ENCODE results near the gene TCF25. TPM values are rescaled to one million over a fixed set of nuclear protein-coding genes. Genes with fewer than 3 reads are reported as not detected.
A peak's percentile ranks its signal among the peaks of the same experiment; 100 is the strongest.

Gene TCF25
- total and polyA plus RNA-seq, 12 donors: 177 to 438 (median 213) TPM

DNA sequence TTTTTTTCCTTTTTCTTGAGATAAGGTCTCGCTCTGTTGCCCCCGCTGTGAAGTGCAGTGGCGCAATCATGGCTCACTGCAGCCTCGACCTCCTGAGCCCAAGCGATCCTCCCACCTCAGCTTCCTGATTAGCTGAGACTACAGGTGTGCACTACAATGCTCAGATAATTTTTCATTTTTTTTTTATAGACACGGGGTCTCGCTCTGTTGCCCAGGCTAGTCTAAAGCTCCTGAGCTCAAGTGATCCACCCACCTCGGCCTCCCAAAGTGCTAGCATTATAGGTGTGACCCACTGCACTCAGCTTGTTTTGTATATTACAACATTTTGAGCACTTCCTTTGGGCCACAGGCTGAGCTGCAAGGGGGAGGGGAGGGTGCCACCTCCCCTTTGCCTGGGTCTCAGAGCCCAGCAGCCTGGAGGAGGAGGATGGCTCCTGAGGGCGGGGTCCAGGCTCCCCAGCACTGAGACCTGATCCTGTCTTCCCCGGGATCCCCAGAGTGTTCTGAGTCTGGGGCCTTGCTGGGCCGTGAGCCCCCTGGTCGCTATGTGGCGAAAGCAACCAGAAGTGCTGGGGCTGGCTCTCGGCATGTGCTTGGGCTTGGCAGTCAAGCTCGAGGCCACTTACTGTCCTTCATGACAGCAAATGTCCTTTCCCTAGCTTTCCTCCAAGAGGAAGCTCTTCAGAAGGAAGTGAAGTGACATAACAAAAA is 83.3 kb downstream of the TCF25 start:
- WGBS, 4 donors: 83 to 86% (median 85%) methylated on average over 13 to 15 of the region's 15 CpGs
- Histone ChIP-seq H3K36me3 (replicated peaks in 1 of 2) (peaks cover 0 to 7% of the 10 kb centered on the region in 2 donors), H3K27me3 (no peaks in the 10 kb centered on the region), H3K27ac (peak overlapping the region in 1 of 5 donors; percentile 71), H3K4me3 (no peak overlapping the region), H3K9me3 (replicated peaks in 1 of 3) (no peaks in the 10 kb centered on the region), H3K4me1 (replicated peaks in 1 of 2) (no peaks in the 10 kb centered on the region)
- DNase-seq: no peak
- TF ChIP-seq POLR2A (IDR thresholded peaks at IDR 0.05): no peak
- TF ChIP-seq, protein P1, sequence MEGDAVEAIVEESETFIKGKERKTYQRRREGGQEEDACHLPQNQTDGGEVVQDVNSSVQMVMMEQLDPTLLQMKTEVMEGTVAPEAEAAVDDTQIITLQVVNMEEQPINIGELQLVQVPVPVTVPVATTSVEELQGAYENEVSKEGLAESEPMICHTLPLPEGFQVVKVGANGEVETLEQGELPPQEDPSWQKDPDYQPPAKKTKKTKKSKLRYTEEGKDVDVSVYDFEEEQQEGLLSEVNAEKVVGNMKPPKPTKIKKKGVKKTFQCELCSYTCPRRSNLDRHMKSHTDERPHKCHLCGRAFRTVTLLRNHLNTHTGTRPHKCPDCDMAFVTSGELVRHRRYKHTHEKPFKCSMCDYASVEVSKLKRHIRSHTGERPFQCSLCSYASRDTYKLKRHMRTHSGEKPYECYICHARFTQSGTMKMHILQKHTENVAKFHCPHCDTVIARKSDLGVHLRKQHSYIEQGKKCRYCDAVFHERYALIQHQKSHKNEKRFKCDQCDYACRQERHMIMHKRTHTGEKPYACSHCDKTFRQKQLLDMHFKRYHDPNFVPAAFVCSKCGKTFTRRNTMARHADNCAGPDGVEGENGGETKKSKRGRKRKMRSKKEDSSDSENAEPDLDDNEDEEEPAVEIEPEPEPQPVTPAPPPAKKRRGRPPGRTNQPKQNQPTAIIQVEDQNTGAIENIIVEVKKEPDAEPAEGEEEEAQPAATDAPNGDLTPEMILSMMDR (IDR thresholded peaks at IDR 0.05): no peak
- intact Hi-C loops (cut with DNase I): no loop called here

DNA sequence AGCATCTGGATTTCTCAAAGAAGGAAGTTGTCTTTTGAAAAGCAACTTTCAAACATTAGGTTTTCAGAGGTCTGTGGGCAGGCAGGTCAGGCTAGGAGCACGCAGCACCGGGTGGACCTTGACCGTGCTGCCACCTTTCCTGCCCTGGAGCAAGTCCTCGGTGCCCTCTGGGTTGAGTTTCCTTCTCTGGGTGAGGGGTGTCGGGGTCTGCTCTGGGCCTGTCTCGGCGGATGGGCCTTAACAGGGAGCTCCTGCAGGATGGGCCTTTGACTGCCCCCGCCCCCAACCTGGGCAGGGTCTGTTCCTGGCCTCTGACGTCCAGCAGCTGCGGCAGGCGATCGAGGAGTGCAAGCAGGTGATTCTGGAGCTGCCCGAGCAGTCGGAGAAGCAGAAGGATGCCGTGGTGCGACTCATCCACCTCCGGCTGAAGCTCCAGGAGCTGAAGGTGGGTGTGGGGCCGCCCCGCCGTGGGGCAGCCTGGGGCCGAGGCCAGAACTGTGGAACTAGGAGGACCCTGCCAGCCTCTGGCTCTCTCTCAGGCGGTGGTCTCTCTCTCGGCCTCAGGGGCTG is 83.9 kb downstream of the TCF25 start:
- H3K4me3 ChIP-seq: no peak overlapping the region
- DNase-seq: no peak
- peaks cover 0 to 7% of the 10 kb centered on the region in 2 donors for H3K36me3 ChIP-seq (replicated peaks in 1 of 2)
- no peaks in the 10 kb centered on the region for H3K4me1 ChIP-seq (replicated peaks in 1 of 2)
- H3K27ac ChIP-seq: peak overlapping the region in 1 of 5 donors; percentile 71
- H3K9me3 ChIP-seq (replicated peaks in 1 of 3): no peaks in the 10 kb centered on the region
- TF ChIP-seq, protein P1 (IDR thresholded peaks at IDR 0.05): no peak
- no peak for TF ChIP-seq POLR2A (IDR thresholded peaks at IDR 0.05)
- WGBS, 4 donors: 83 to 95% (median 86%) methylated on average over 9 to 23 of the region's 23 CpGs
- H3K27me3 ChIP-seq: no peaks in the 10 kb centered on the region
- intact Hi-C loops (cut with DNase I): no loop called here

DNA sequence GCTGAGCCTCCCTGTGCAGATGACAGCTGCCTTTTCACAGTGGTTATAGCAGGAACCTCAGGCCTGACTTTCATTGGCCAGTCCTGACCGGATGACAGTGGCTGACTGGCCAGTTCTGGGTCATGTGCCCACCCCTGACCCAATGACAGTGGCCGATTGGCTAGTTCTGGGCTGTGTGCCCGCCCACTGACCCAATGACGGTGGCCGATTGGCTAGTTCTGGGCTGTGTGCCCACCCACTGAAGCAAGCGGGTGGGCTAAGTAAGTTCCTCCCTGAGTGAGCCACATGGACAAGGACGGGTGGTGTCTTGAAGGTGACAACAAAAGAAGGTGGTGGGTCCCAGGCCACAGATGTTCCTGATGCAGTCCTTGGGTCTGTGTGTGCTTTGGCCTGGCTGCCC is 84.7 kb downstream of the TCF25 start:
- Histone ChIP-seq H3K4me3 (no peak overlapping the region), H3K27ac (peak overlapping the region in 1 of 5 donors; percentile 71), H3K9me3 (replicated peaks in 1 of 3) (no peaks in the 10 kb centered on the region), H3K36me3 (replicated peaks in 1 of 2) (peaks cover 0 to 7% of the 10 kb centered on the region in 2 donors), H3K27me3 (no peaks in the 10 kb centered on the region), H3K4me1 (replicated peaks in 1 of 2) (no peaks in the 10 kb centered on the region)
- DNase-seq: peak in 6 of 7 donors; percentile 42 to 77 (median 52)
- intact Hi-C loops (cut with DNase I): no loop called here
- WGBS, 4 donors: 90 to 100% (median 93%) methylated on average over 4 to 7 of the region's 7 CpGs
- TF ChIP-seq, protein P1 (IDR thresholded peaks at IDR 0.05): no peak
- no peak for TF ChIP-seq POLR2A (IDR thresholded peaks at IDR 0.05)

DNA sequence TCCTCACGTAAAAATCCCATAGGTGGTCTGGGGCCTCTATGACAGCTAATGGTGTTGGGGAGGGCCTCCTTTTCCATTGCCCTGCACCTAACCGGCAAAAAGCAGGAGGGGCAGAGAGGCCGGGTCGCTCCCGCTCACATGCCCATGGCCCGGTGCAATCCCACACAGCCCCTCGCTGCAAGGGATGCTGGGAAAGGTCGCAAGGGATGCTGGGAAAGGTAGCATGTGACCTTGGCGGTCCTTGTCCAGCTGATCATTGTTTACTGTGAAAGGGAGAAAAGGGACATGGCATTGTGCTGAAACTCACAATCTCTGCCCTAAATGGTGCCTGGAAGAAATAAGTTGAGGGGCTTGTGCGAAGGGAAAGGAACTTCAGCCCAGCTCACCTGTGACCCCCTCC is 85.2 kb downstream of the TCF25 start:
- H3K4me3 ChIP-seq: no peak overlapping the region
- H3K27me3 ChIP-seq: no peaks in the 10 kb centered on the region
- no peak overlapping the region for H3K27ac ChIP-seq
- no peak for DNase-seq
- TF ChIP-seq, protein P1 (IDR thresholded peaks at IDR 0.05): no peak
- no peak for TF ChIP-seq POLR2A (IDR thresholded peaks at IDR 0.05)
- peaks cover 0 to 7% of the 10 kb centered on the region in 2 donors for H3K36me3 ChIP-seq (replicated peaks in 1 of 2)
- H3K9me3 ChIP-seq (replicated peaks in 1 of 3): no peaks in the 10 kb centered on the region
- WGBS, 4 donors: 93 to 96% (median 95%) methylated on average over 10 of the region's 10 CpGs
- no peaks in the 10 kb centered on the region for H3K4me1 ChIP-seq (replicated peaks in 1 of 2)
- intact Hi-C loops (cut with DNase I): no loop called here

All from adrenal gland (tissue), 12 donors.